Subcutaneous adipose tissue (tissue), 4 donors: Measurements from ENCODE around the gene PARVB. TPM values are rescaled to one million over a fixed set of nuclear protein-coding genes. Genes with fewer than 3 reads are reported as not detected.

Source experiments
- CTCF ChIP-seq: fragments of 450-650 bp; IDR thresholded peaks from one replicate; pipeline ENCODE4 v1.5.1; 2016; ENCODE audit warnings: low read depth, mild to moderate bottlenecking, control low read depth, antibody characterized with exemption, moderate library complexity
- total RNA-seq, 4 donors: library from RNA; depleted of rRNA; stranded (reverse); fragments of >200 nt; gene quantifications; one replicate each; pipeline ENCODE4 v1.1.0, GENCODE V29; 2016

The PARVB gene
- total RNA-seq, 4 donors from 2014 or later: 47.8 to 175 (median 52.8) TPM

GRCh38 chr22:44004104-44004460 is 20.0 kb upstream of the PARVB start:
- TF ChIP-seq CTCF: no peak

- no peak for TF ChIP-seq CTCF
Observed at GRCh38 chr22:44005524-44005923, 18.6 kb upstream of the PARVB start.

GRCh38 chr22:44012162-44012561 is 11.9 kb upstream of the PARVB start:
- TF ChIP-seq CTCF: no peak

- no peak for TF ChIP-seq CTCF
Observed at GRCh38 chr22:44012591-44012990, 11.5 kb upstream of the PARVB start.

- TF ChIP-seq CTCF: no peak
Observed at GRCh38 chr22:44014241-44014640, 9.9 kb upstream of the PARVB start.

GRCh38 chr22:44018594-44018993 is 5.5 kb upstream of the PARVB start:
- no peak for TF ChIP-seq CTCF

- no peak for TF ChIP-seq CTCF
Observed at GRCh38 chr22:44019416-44019815, 4.7 kb upstream of the PARVB start.

GRCh38 chr22:44019846-44020245 is 4.3 kb upstream of the PARVB start:
- no peak for TF ChIP-seq CTCF
